ENCODE results near the gene MRPL53. TPM values are rescaled to one million over a fixed set of nuclear protein-coding genes. Genes with fewer than 3 reads are reported as not detected.
A peak's percentile ranks its signal among the peaks of the same experiment; 100 is the strongest.

MRPL53 gene
- total and polyA plus RNA-seq, 2 of the 13 experiments (the other 11 are each of a cell fraction or from before 2014, with no cell fraction given), result 34.3 to 51.9 TPM

GRCh38 chr2:74440378-74441169, 31.9 kb downstream of the MRPL53 start (continued):
- TF ChIP-seq HOXD1 (CRISPR knock-in tag; IDR thresholded peaks at IDR 0.05), result 0 out of 2 replicates have a peak, but pooled peaks have one; percentile 28
- TF ChIP-seq HNF4A (CRISPR knock-in tag; IDR thresholded peaks at IDR 0.05), result no peak; the same call in 1 of the 2 replicates
- TF ChIP-seq ZNF251 (CRISPR knock-in tag; IDR thresholded peaks at IDR 0.05), result peak; percentile 86; the same call in 1 of the 2 replicates
- TF ChIP-seq RBFOX2 (IDR thresholded peaks at IDR 0.05; ENCODE audit: low read depth, low read length), result peak; percentile 94
- 0 out of 2 replicates have a peak, but pooled peaks have one; percentile 61 for TF ChIP-seq RBAK (CRISPR knock-in tag; IDR thresholded peaks at IDR 0.05)
- TF ChIP-seq ZNF343 (CRISPR knock-in tag; IDR thresholded peaks at IDR 0.05), result peak; percentile 24; the same call in 1 of the 2 replicates
- TF ChIP-seq HINFP (CRISPR knock-in tag; IDR thresholded peaks at IDR 0.05; ENCODE audit: low read depth), result peak; percentile 80
- TF ChIP-seq PHB2 (IDR thresholded peaks at IDR 0.05; ENCODE audit: partially characterized antibody), result no peak
- peak; percentile 82; the same call in 1 of the 2 replicates for TF ChIP-seq ZNF614 (CRISPR knock-in tag; IDR thresholded peaks at IDR 0.05; ENCODE audit: borderline replicate concordance)
- TF ChIP-seq BRCA1 (CRISPR knock-in tag; IDR thresholded peaks at IDR 0.05), result no peak
- peak; percentile 72 for TF ChIP-seq MED1 (CRISPR knock-in tag; IDR thresholded peaks at IDR 0.05)
- TF ChIP-seq NFYC (CRISPR knock-in tag; IDR thresholded peaks at IDR 0.05), result peak; percentile 38; the same call in 1 of the 2 replicates
- TF ChIP-seq, protein P1, sequence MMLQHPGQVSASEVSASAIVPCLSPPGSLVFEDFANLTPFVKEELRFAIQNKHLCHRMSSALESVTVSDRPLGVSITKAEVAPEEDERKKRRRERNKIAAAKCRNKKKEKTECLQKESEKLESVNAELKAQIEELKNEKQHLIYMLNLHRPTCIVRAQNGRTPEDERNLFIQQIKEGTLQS (CRISPR knock-in tag; IDR thresholded peaks at IDR 0.05), result peak; percentile 77
- TF ChIP-seq ZNF512B (CRISPR knock-in tag; IDR thresholded peaks at IDR 0.05; ENCODE audit: borderline replicate concordance), result no peak; the same call in 1 of the 2 replicates
- peak; percentile 86; the same call in 1 of the 2 replicates for TF ChIP-seq ZNF20 (CRISPR knock-in tag; IDR thresholded peaks at IDR 0.05)
- TF ChIP-seq ZNF136 (CRISPR knock-in tag; IDR thresholded peaks at IDR 0.05; ENCODE audit: low read depth), result no peak; the same call in 1 of the 2 replicates
- TF ChIP-seq RARG (CRISPR knock-in tag; IDR thresholded peaks at IDR 0.05; ENCODE audit: low read depth), result peak; percentile 74; the same call in 1 of the 2 replicates
- 0 out of 2 replicates have a peak, but pooled peaks have one; percentile 39 for TF ChIP-seq FOXA3 (CRISPR knock-in tag; IDR thresholded peaks at IDR 0.05)
- no peak for TF ChIP-seq EZH2 (conservative IDR thresholded peaks at IDR 0.05; ENCODE audit: low read depth, low read length)
- peak; percentile 53; the same call in 1 of the 2 replicates for TF ChIP-seq ZNF101 (CRISPR knock-in tag; IDR thresholded peaks at IDR 0.05; ENCODE audit: borderline replicate concordance, low read depth)
- TF ChIP-seq ZNF563 (CRISPR knock-in tag; IDR thresholded peaks at IDR 0.05), result peak; percentile 90
- TF ChIP-seq TFE3 (CRISPR knock-in tag; IDR thresholded peaks at IDR 0.05), result no peak
- TF ChIP-seq NCOA1 (CRISPR knock-in tag; IDR thresholded peaks at IDR 0.05), result peak; percentile 94

Data from HepG2 (cell line).